Measurements from ENCODE around the gene MNX1.

MNX1 gene

GRCh38 chr7:157016352-157017041, 6.0 kb upstream of the MNX1 start:
- Histone ChIP-seq H3K9me3 (ENCODE audit: control insufficient read depth in 5 of 5, low read length in 5 of 5) (no peaks in the 10 kb centered on the region), H3K36me3 (ENCODE audit: control insufficient read depth in 5 of 5, insufficient read depth in 5 of 5, low read length in 5 of 5) (no peaks in the 10 kb centered on the region), H3K4me1 (ENCODE audit: control insufficient read depth in 5 of 5, insufficient read depth in 5 of 5, low read length in 5 of 5) (peaks cover 0 to 26% (median 24%) of the 10 kb centered on the region in 5 donors), H3K27ac (ENCODE audit: low read depth, low read length) (no peak overlapping the region), H3K9ac (ENCODE audit: low read length in 5 of 5) (no peak overlapping the region), H3K4me3 (ENCODE audit: low read depth in 1 of 5, low read length in 5 of 5) (no peak overlapping the region), H3K27me3 (ENCODE audit: control insufficient read depth in 5 of 5, insufficient read depth in 4 of 5, low read length in 5 of 5) (peaks cover 82 to 94% (median 92%) of the 10 kb centered on the region in 5 donors)

- Histone ChIP-seq H3K36me3 (ENCODE audit: control insufficient read depth in 5 of 5, insufficient read depth in 5 of 5, low read length in 5 of 5) (no peaks in the 10 kb centered on the region), H3K9me3 (ENCODE audit: control insufficient read depth in 5 of 5, low read length in 5 of 5) (no peaks in the 10 kb centered on the region), H3K27me3 (ENCODE audit: control insufficient read depth in 5 of 5, insufficient read depth in 4 of 5, low read length in 5 of 5) (peaks cover 81 to 96% (median 94%) of the 10 kb centered on the region in 5 donors), H3K4me3 (ENCODE audit: low read depth in 1 of 5, low read length in 5 of 5) (no peak overlapping the region), H3K4me1 (ENCODE audit: control insufficient read depth in 5 of 5, insufficient read depth in 5 of 5, low read length in 5 of 5) (peaks cover 0 to 27% (median 25%) of the 10 kb centered on the region in 5 donors), H3K27ac (ENCODE audit: low read depth, low read length) (no peak overlapping the region), H3K9ac (ENCODE audit: low read length in 5 of 5) (no peak overlapping the region)
Measured at GRCh38 chr7:157016024-157016351, 5.5 kb upstream of the MNX1 start.

GRCh38 chr7:157014635-157015555, 4.4 kb upstream of the MNX1 start:
- no peak overlapping the region for H3K4me3 ChIP-seq (ENCODE audit: low read depth in 1 of 5, low read length in 5 of 5)
- peaks cover 73 to 89% (median 86%) of the 10 kb centered on the region in 5 donors for H3K27me3 ChIP-seq (ENCODE audit: control insufficient read depth in 5 of 5, insufficient read depth in 4 of 5, low read length in 5 of 5)
- H3K4me1 ChIP-seq (ENCODE audit: control insufficient read depth in 5 of 5, insufficient read depth in 5 of 5, low read length in 5 of 5): peaks cover 0 to 32% (median 27%) of the 10 kb centered on the region in 5 donors
- no peaks in the 10 kb centered on the region for H3K9me3 ChIP-seq (ENCODE audit: control insufficient read depth in 5 of 5, low read length in 5 of 5)
- no peak overlapping the region for H3K9ac ChIP-seq (ENCODE audit: low read length in 5 of 5)
- H3K36me3 ChIP-seq (ENCODE audit: control insufficient read depth in 5 of 5, insufficient read depth in 5 of 5, low read length in 5 of 5): no peaks in the 10 kb centered on the region
- no peak overlapping the region for H3K27ac ChIP-seq (ENCODE audit: low read depth, low read length)

- Histone ChIP-seq H3K4me1 (ENCODE audit: control insufficient read depth in 5 of 5, insufficient read depth in 5 of 5, low read length in 5 of 5) (peaks cover 0 to 32% (median 26%) of the 10 kb centered on the region in 5 donors), H3K27me3 (ENCODE audit: control insufficient read depth in 5 of 5, insufficient read depth in 4 of 5, low read length in 5 of 5) (peaks cover 72 to 86% (median 84%) of the 10 kb centered on the region in 5 donors), H3K4me3 (ENCODE audit: low read depth in 1 of 5, low read length in 5 of 5) (no peak overlapping the region), H3K27ac (ENCODE audit: low read depth, low read length) (no peak overlapping the region), H3K9me3 (ENCODE audit: control insufficient read depth in 5 of 5, low read length in 5 of 5) (no peaks in the 10 kb centered on the region), H3K36me3 (ENCODE audit: control insufficient read depth in 5 of 5, insufficient read depth in 5 of 5, low read length in 5 of 5) (no peaks in the 10 kb centered on the region), H3K9ac (ENCODE audit: low read length in 5 of 5) (no peak overlapping the region)
Measured at GRCh38 chr7:157013602-157014549, 3.4 kb upstream of the MNX1 start.

GRCh38 chr7:157013101-157013500, 2.6 kb upstream of the MNX1 start:
- H3K27ac ChIP-seq (ENCODE audit: low read depth, low read length): no peak overlapping the region
- H3K9ac ChIP-seq (ENCODE audit: low read length in 5 of 5): no peak overlapping the region
- peaks cover 0 to 27% (median 19%) of the 10 kb centered on the region in 5 donors for H3K4me1 ChIP-seq (ENCODE audit: control insufficient read depth in 5 of 5, insufficient read depth in 5 of 5, low read length in 5 of 5)
- peaks cover 76 to 86% (median 84%) of the 10 kb centered on the region in 5 donors for H3K27me3 ChIP-seq (ENCODE audit: control insufficient read depth in 5 of 5, insufficient read depth in 4 of 5, low read length in 5 of 5)
- no peaks in the 10 kb centered on the region for H3K36me3 ChIP-seq (ENCODE audit: control insufficient read depth in 5 of 5, insufficient read depth in 5 of 5, low read length in 5 of 5)
- no peak overlapping the region for H3K4me3 ChIP-seq (ENCODE audit: low read depth in 1 of 5, low read length in 5 of 5)
- no peaks in the 10 kb centered on the region for H3K9me3 ChIP-seq (ENCODE audit: control insufficient read depth in 5 of 5, low read length in 5 of 5)

- Histone ChIP-seq H3K27ac (ENCODE audit: low read depth, low read length) (no peak overlapping the region), H3K4me3 (ENCODE audit: low read depth in 1 of 5, low read length in 5 of 5) (no peak overlapping the region), H3K9ac (ENCODE audit: low read length in 5 of 5) (no peak overlapping the region), H3K36me3 (ENCODE audit: control insufficient read depth in 5 of 5, insufficient read depth in 5 of 5, low read length in 5 of 5) (no peaks in the 10 kb centered on the region), H3K27me3 (ENCODE audit: control insufficient read depth in 5 of 5, insufficient read depth in 4 of 5, low read length in 5 of 5) (peaks cover 76 to 86% (median 83%) of the 10 kb centered on the region in 5 donors), H3K4me1 (ENCODE audit: control insufficient read depth in 5 of 5, insufficient read depth in 5 of 5, low read length in 5 of 5) (peaks cover 0 to 24% (median 16%) of the 10 kb centered on the region in 5 donors), H3K9me3 (ENCODE audit: control insufficient read depth in 5 of 5, low read length in 5 of 5) (no peaks in the 10 kb centered on the region)
Measured at GRCh38 chr7:157012113-157012547, 1.7 kb upstream of the MNX1 start.

GRCh38 chr7:157011333-157012112, 1.1 kb upstream of the MNX1 start:
- no peak overlapping the region for H3K9ac ChIP-seq (ENCODE audit: low read length in 5 of 5)
- no peaks in the 10 kb centered on the region for H3K9me3 ChIP-seq (ENCODE audit: control insufficient read depth in 5 of 5, low read length in 5 of 5)
- peak overlapping the region in 3 of 5 donors; percentile 4 to 67 (median 62) for H3K4me3 ChIP-seq (ENCODE audit: low read depth in 1 of 5, low read length in 5 of 5)
- H3K27me3 ChIP-seq (ENCODE audit: control insufficient read depth in 5 of 5, insufficient read depth in 4 of 5, low read length in 5 of 5): peaks cover 72 to 86% (median 83%) of the 10 kb centered on the region in 5 donors
- H3K36me3 ChIP-seq (ENCODE audit: control insufficient read depth in 5 of 5, insufficient read depth in 5 of 5, low read length in 5 of 5): no peaks in the 10 kb centered on the region
- no peak overlapping the region for H3K27ac ChIP-seq (ENCODE audit: low read depth, low read length)
- H3K4me1 ChIP-seq (ENCODE audit: control insufficient read depth in 5 of 5, insufficient read depth in 5 of 5, low read length in 5 of 5): peaks cover 0 to 24% (median 16%) of the 10 kb centered on the region in 5 donors

- no peaks in the 10 kb centered on the region for H3K9me3 ChIP-seq (ENCODE audit: control insufficient read depth in 5 of 5, low read length in 5 of 5)
- no peak overlapping the region for H3K9ac ChIP-seq (ENCODE audit: low read length in 5 of 5)
- H3K4me1 ChIP-seq (ENCODE audit: control insufficient read depth in 5 of 5, insufficient read depth in 5 of 5, low read length in 5 of 5): peaks cover 0 to 28% (median 17%) of the 10 kb centered on the region in 5 donors
- H3K36me3 ChIP-seq (ENCODE audit: control insufficient read depth in 5 of 5, insufficient read depth in 5 of 5, low read length in 5 of 5): no peaks in the 10 kb centered on the region
- H3K27me3 ChIP-seq (ENCODE audit: control insufficient read depth in 5 of 5, insufficient read depth in 4 of 5, low read length in 5 of 5): peaks cover 65 to 84% (median 77%) of the 10 kb centered on the region in 5 donors
- H3K27ac ChIP-seq (ENCODE audit: low read depth, low read length): no peak overlapping the region
- H3K4me3 ChIP-seq (ENCODE audit: low read depth in 1 of 5, low read length in 5 of 5): peak overlapping the region in 4 of 5 donors; percentile 42 to 67 (median 54)
Measured at GRCh38 chr7:157009778-157010587, 480 bp downstream of the MNX1 start.
